SU-DHL-6 (cell line): ENCODE data around the gene CST9L.

Source experiments
- H2AFZ ChIP-seq: fragments of 200-600 bp; sonication (generic); 2 replicates; pipeline ENCODE4 v1.6.1; 2014; ENCODE audit warnings: low read depth, mild to moderate bottlenecking, moderate library complexity, mixed read lengths, antibody characterized with exemption, low read length; ENCODE audit not compliant: severe bottlenecking
- H3F3A ChIP-seq: fragments of 200-600 bp; shearing (Covaris generic); 2 replicates; pipeline ENCODE4 v1.6.0; 2016; ENCODE audit warnings: antibody characterized with exemption, mild to moderate bottlenecking; ENCODE audit not compliant: insufficient read depth
- H3K27ac ChIP-seq: fragments of 200-600 bp; sonication (generic); 2 replicates; pipeline ENCODE4 v1.5.1; 2016; ENCODE audit warnings: low read depth, mild to moderate bottlenecking, low read length, moderate library complexity, mixed read lengths
- H3K27me3 ChIP-seq: fragments of 200-600 bp; sonication (generic), shearing (Covaris generic); 2 replicates; pipeline ENCODE4 v1.6.0; 2014; ENCODE audit warnings: mild to moderate bottlenecking, low read length
- H3K36me3 ChIP-seq: fragments of 200-600 bp; sonication (generic); 2 replicates; pipeline ENCODE4 v1.6.1; 2014; ENCODE audit warnings: mild to moderate bottlenecking, low read length, mixed read lengths
- H3K4me2 ChIP-seq: fragments of 300-600, 200-600 bp; shearing (Covaris generic), sonication (generic); 2 replicates; pipeline ENCODE4 v1.6.0; 2014; ENCODE audit warnings: low read length, low read depth, mild to moderate bottlenecking; ENCODE audit not compliant: poor library complexity, severe bottlenecking
- H3K4me3 ChIP-seq: fragments of 200-600 bp; sonication (generic); 2 replicates; pipeline ENCODE4 v1.5.1; 2014; ENCODE audit warnings: antibody characterized with exemption, low read length, mild to moderate bottlenecking, mixed read lengths; ENCODE audit not compliant: insufficient read depth, poor library complexity, severe bottlenecking
- H3K79me2 ChIP-seq: fragments of 200-600 bp; sonication (generic); 2 replicates; pipeline ENCODE4 v1.6.1; 2014; ENCODE audit warnings: mild to moderate bottlenecking, low read length, moderate library complexity; ENCODE audit not compliant: insufficient read depth
- H3K9ac ChIP-seq: fragments of 200-600 bp; sonication (generic); 2 replicates; pipeline ENCODE4 v1.7.0; 2014; ENCODE audit warnings: mild to moderate bottlenecking, low read length
- H3K9me2 ChIP-seq: fragments of 200-600 bp; sonication (generic); replicated peaks from 2 replicates; pipeline ENCODE4 v1.6.1; 2014; ENCODE audit warnings: low read length; ENCODE audit not compliant: insufficient read depth
- H3K9me3 ChIP-seq: fragments of 200-600 bp; sonication (generic); 2 replicates; pipeline ENCODE4 v1.6.1; 2014; ENCODE audit warnings: low read length, mixed read lengths; ENCODE audit not compliant: insufficient read depth
- H4K20me1 ChIP-seq: fragments of 200-600 bp; sonication (generic); 2 replicates; pipeline ENCODE4 v1.6.1; 2014; ENCODE audit warnings: low read depth, mild to moderate bottlenecking, antibody characterized with exemption, low read length, moderate library complexity, mixed read lengths
- CTCF ChIP-seq: fragments of 200-600 bp; sonication (generic); IDR thresholded peaks from one replicate; pipeline ENCODE4 v1.5.1; 2017; ENCODE audit warnings: antibody characterized with exemption, mild to moderate bottlenecking, low read length, moderate library complexity; ENCODE audit not compliant: insufficient read depth, poor library complexity, severe bottlenecking
- EZH2phosphoT487 ChIP-seq: fragments of 200-600 bp; sonication (generic), shearing (Covaris generic); conservative IDR thresholded peaks from 2 replicates; pipeline ENCODE4 v1.6.1; 2018; ENCODE audit warnings: mild to moderate bottlenecking, antibody characterized with exemption, low read length, moderate library complexity, mixed read lengths

Gene CST9L

GRCh38 chr20:23514848-23515247 is 53.4 kb downstream of the CST9L start:
- Histone ChIP-seq H3K4me3 (no peak overlapping the region), H3K79me2 (no peaks in the 10 kb centered on the region), H3K9me3 (no peaks in the 10 kb centered on the region), H3K36me3 (no peaks in the 10 kb centered on the region), H3K9ac (no peak overlapping the region), H3K9me2 (no peaks in the 10 kb centered on the region), H3F3A (no peaks in the 10 kb centered on the region), H4K20me1 (no peaks in the 10 kb centered on the region), H3K27me3 (no peaks in the 10 kb centered on the region), H3K4me2 (no peak overlapping the region), H2AFZ (no peak overlapping the region), H3K27ac (no peak overlapping the region)
- TF ChIP-seq EZH2phosphoT487 (no peak), CTCF (no peak)
